Thyroid gland (tissue), 4 donors: Measurements from ENCODE around the gene ZSWIM5. TPM values are rescaled to one million over a fixed set of nuclear protein-coding genes. Genes with fewer than 3 reads are reported as not detected.
"Not testable (repeated sequence)": the region's sequence is repeated elsewhere in the genome, so short reads cannot be mapped to it uniquely, and the experiment has no call there.

Experiments
- DNase-seq, 2 donors: peaks; one replicate each; pipeline ENCODE4 v3.0.0-alpha.2; 2019
- H3K27ac ChIP-seq, 3 donors: fragments of 200-600 bp; sonication (generic); 1 replicate in 2 of 3; 2 replicates in 1 of 3; pipeline ENCODE4 v1.5.1; 2016 to 2019; ENCODE audit warnings: mild to moderate bottlenecking in 1 of 3, moderate library complexity in 1 of 3
- H3K27me3 ChIP-seq: fragments of 200-600 bp; sonication (generic); one replicate; pipeline ENCODE4 v1.5.1; 2019
- H3K36me3 ChIP-seq, 2 donors: fragments of 200-600 bp; sonication (generic); one replicate each; pipeline ENCODE4 v1.5.1; 2016 to 2019
- H3K4me1 ChIP-seq, 2 donors: fragments of 200-600 bp; sonication (generic); one replicate each; pipeline ENCODE4 v1.5.1; 2017 to 2019
- H3K4me3 ChIP-seq, 3 donors: fragments of 200-600 bp; sonication (generic); replicated peaks in 1 of 3; 1 replicate in 2 of 3; 2 replicates in 1 of 3; pipeline ENCODE4 v1.5.1; 2016; ENCODE audit warnings: mild to moderate bottlenecking in 1 of 3
- H3K9me3 ChIP-seq: fragments of 200-600 bp; sonication (generic); one replicate; pipeline ENCODE4 v1.5.1; 2017
- CTCF ChIP-seq, 6 experiments: fragments of 200-600 bp in 3 of 6; fragments of 450-650 bp in 3 of 6; sonication (generic) in 3 of 6; IDR thresholded peaks; one replicate each; pipeline ENCODE4 v1.5.1; 2016 to 2019; ENCODE audit warnings: antibody characterized with exemption in 6 of 6, mild to moderate bottlenecking in 2 of 6, inconsistent platforms in 1 of 6, moderate library complexity in 1 of 6
- POLR2A ChIP-seq, 2 donors: fragments of 450-650 bp; IDR thresholded peaks; one replicate each; pipeline ENCODE4 v1.6.1; 2017; ENCODE audit warnings: antibody characterized with exemption in 2 of 2, mild to moderate bottlenecking in 2 of 2, moderate library complexity in 1 of 2
- WGBS, 2 donors: methylation state at CpG; one replicate each; pipeline ENCODE4 v1.1.5; 2017; 5-methylcytosine and 5-hydroxymethylcytosine counted together
- intact Hi-C: fragments of 100-400 bp; cut with DNase I; formaldehyde crosslinking; loops from one replicate; pipeline ENCODE4 v1.15.1; 2023
- total RNA-seq, 4 donors: library from RNA; depleted of rRNA; stranded (reverse); fragments of >200 nt; gene quantifications; one replicate each; pipeline ENCODE4 v1.2.3, GENCODE V29; 2016

Gene ZSWIM5
- total RNA-seq, 4 donors from 2014 or later = 6.3 to 15.4 (median 12.5) TPM

- TF ChIP-seq CTCF (IDR thresholded peaks at IDR 0.05) = no peak
- no peak for TF ChIP-seq POLR2A (IDR thresholded peaks at IDR 0.05)
- H3K9me3 ChIP-seq = no peaks in the 10 kb centered on the region
- no peak overlapping the region for H3K27ac ChIP-seq
- intact Hi-C loops = no loop called here
- no peaks in the 10 kb centered on the region for H3K4me1 ChIP-seq
- no peaks in the 10 kb centered on the region for H3K27me3 ChIP-seq
- no peak for DNase-seq
- 96 to 100% methylated on average over 2 of the region's 2 CpGs for WGBS, 2 donors
- no peak overlapping the region for H3K4me3 ChIP-seq
- no peaks in the 10 kb centered on the region for H3K36me3 ChIP-seq
Measured at GRCh38 chr1:45136984-45137383, 69.4 kb downstream of the ZSWIM5 start.

- H3K4me3 ChIP-seq = no peak overlapping the region
- H3K27me3 ChIP-seq = no peaks in the 10 kb centered on the region
- WGBS, 2 donors = 92 to 94% methylated on average over 1 of the region's 1 CpG
- no peaks in the 10 kb centered on the region for H3K36me3 ChIP-seq
- intact Hi-C loops = no loop called here
- H3K4me1 ChIP-seq = no peaks in the 10 kb centered on the region
- TF ChIP-seq POLR2A (IDR thresholded peaks at IDR 0.05) (no peak), CTCF (IDR thresholded peaks at IDR 0.05) (no peak)
- no peak for DNase-seq
- H3K9me3 ChIP-seq = no peaks in the 10 kb centered on the region
- H3K27ac ChIP-seq = no peak overlapping the region
Measured at GRCh38 chr1:45135316-45135715, 71.1 kb downstream of the ZSWIM5 start.

- Histone ChIP-seq H3K27ac (no peak overlapping the region), H3K36me3 (no peaks in the 10 kb centered on the region), H3K27me3 (no peaks in the 10 kb centered on the region), H3K4me3 (no peak overlapping the region), H3K4me1 (no peaks in the 10 kb centered on the region), H3K9me3 (no peaks in the 10 kb centered on the region)
- WGBS, 2 donors = 83 to 84% methylated on average over 2 of the region's 2 CpGs
- no peak for DNase-seq
- intact Hi-C loops = no loop called here
- TF ChIP-seq CTCF (IDR thresholded peaks at IDR 0.05) (no peak), POLR2A (IDR thresholded peaks at IDR 0.05) (no peak)
Measured at GRCh38 chr1:45134461-45134873, 71.9 kb downstream of the ZSWIM5 start.

GRCh38 chr1:45132719-45133118 lies 73.7 kb downstream of the ZSWIM5 start:
- intact Hi-C loops, H3K4me3 ChIP-seq, H3K9me3 ChIP-seq, H3K27ac ChIP-seq, H3K36me3 ChIP-seq, DNase-seq, H3K27me3 ChIP-seq, H3K4me1 ChIP-seq: not testable (repeated sequence)
- WGBS, 2 donors = 92 to 94% methylated on average over 2 of the region's 2 CpGs

GRCh38 chr1:45123358-45123757 lies 83.0 kb downstream of the ZSWIM5 start:
- no peak for TF ChIP-seq CTCF (IDR thresholded peaks at IDR 0.05)
- TF ChIP-seq POLR2A (IDR thresholded peaks at IDR 0.05) = no peak
- H3K36me3 ChIP-seq = no peaks in the 10 kb centered on the region
- 87 to 94% methylated on average over 2 of the region's 2 CpGs for WGBS, 2 donors
- no peaks in the 10 kb centered on the region for H3K4me1 ChIP-seq
- no peak overlapping the region for H3K4me3 ChIP-seq
- no peaks in the 10 kb centered on the region for H3K27me3 ChIP-seq
- DNase-seq = no peak
- H3K9me3 ChIP-seq = no peaks in the 10 kb centered on the region
- intact Hi-C loops = no loop called here
- no peak overlapping the region for H3K27ac ChIP-seq

GRCh38 chr1:45122724-45123123 lies 83.7 kb downstream of the ZSWIM5 start:
- Histone ChIP-seq H3K27ac (no peak overlapping the region), H3K4me3 (no peak overlapping the region), H3K9me3 (no peaks in the 10 kb centered on the region), H3K27me3 (no peaks in the 10 kb centered on the region), H3K4me1 (peaks cover 0 to 2% of the 10 kb centered on the region in 2 donors), H3K36me3 (no peaks in the 10 kb centered on the region)
- intact Hi-C loops = no loop called here
- TF ChIP-seq POLR2A (IDR thresholded peaks at IDR 0.05) = no peak
- no peak for TF ChIP-seq CTCF (IDR thresholded peaks at IDR 0.05)
- no peak for DNase-seq
- WGBS, 2 donors = 92 to 100% methylated on average over 1 of the region's 1 CpG
